ENCODE measurements around the gene RIOX2. TPM values are rescaled to one million over a fixed set of nuclear protein-coding genes. Genes with fewer than 3 reads are reported as not detected.

Gene RIOX2
- total RNA-seq, 1 donor from 2014 or later, result 63.2 TPM

- intact Hi-C loops (cut with micrococcal nuclease), result no loop called here
- Mint-ChIP-seq H3K36me3 (ENCODE audit: low read depth) (no peaks in the 10 kb centered on the region), H3K27me3 (ENCODE audit: low read depth) (peaks cover 2% of the 10 kb centered on the region), H3K4me3 (ENCODE audit: low read depth) (no peak overlapping the region), H3K4me1 (ENCODE audit: low read depth) (peaks cover 35% of the 10 kb centered on the region), H3K27ac (no peak overlapping the region), H3K9me3 (no peaks in the 10 kb centered on the region)
- DNase-seq (ENCODE audit: low spot score), result no peak
Observed at GRCh38 chr3:98002717-98003116, 30.5 kb upstream of the RIOX2 start.

GRCh38 chr3:97999994-98000393 lies 27.8 kb upstream of the RIOX2 start:
- intact Hi-C loops (cut with micrococcal nuclease), result no loop called here
- H3K36me3 Mint-ChIP-seq (ENCODE audit: low read depth), result no peaks in the 10 kb centered on the region
- no peak overlapping the region for H3K4me3 Mint-ChIP-seq (ENCODE audit: low read depth)
- H3K9me3 Mint-ChIP-seq, result no peaks in the 10 kb centered on the region
- no peak overlapping the region for H3K27ac Mint-ChIP-seq
- peaks cover 2% of the 10 kb centered on the region for H3K27me3 Mint-ChIP-seq (ENCODE audit: low read depth)
- no peak for DNase-seq (ENCODE audit: low spot score)
- H3K4me1 Mint-ChIP-seq (ENCODE audit: low read depth), result peaks cover 20% of the 10 kb centered on the region

GRCh38 chr3:97999103-97999502 lies 26.9 kb upstream of the RIOX2 start:
- H3K27ac Mint-ChIP-seq, result no peak overlapping the region
- peaks cover 3% of the 10 kb centered on the region for H3K27me3 Mint-ChIP-seq (ENCODE audit: low read depth)
- H3K4me3 Mint-ChIP-seq (ENCODE audit: low read depth), result no peak overlapping the region
- no peak for DNase-seq (ENCODE audit: low spot score)
- H3K9me3 Mint-ChIP-seq, result no peaks in the 10 kb centered on the region
- no peaks in the 10 kb centered on the region for H3K36me3 Mint-ChIP-seq (ENCODE audit: low read depth)
- peaks cover 13% of the 10 kb centered on the region for H3K4me1 Mint-ChIP-seq (ENCODE audit: low read depth)
- intact Hi-C loops (cut with micrococcal nuclease), result no loop called here

- no peak for DNase-seq (ENCODE audit: low spot score)
- Mint-ChIP-seq H3K27ac (no peak overlapping the region), H3K27me3 (ENCODE audit: low read depth) (peaks cover 8% of the 10 kb centered on the region), H3K4me3 (ENCODE audit: low read depth) (no peak overlapping the region), H3K4me1 (ENCODE audit: low read depth) (peaks cover 9% of the 10 kb centered on the region), H3K36me3 (ENCODE audit: low read depth) (no peaks in the 10 kb centered on the region), H3K9me3 (no peaks in the 10 kb centered on the region)
- intact Hi-C loops (cut with micrococcal nuclease), result no loop called here
Observed at GRCh38 chr3:97996988-97997387, 24.8 kb upstream of the RIOX2 start.

- Mint-ChIP-seq H3K4me1 (ENCODE audit: low read depth) (peaks cover 28% of the 10 kb centered on the region), H3K27me3 (ENCODE audit: low read depth) (peaks cover 6% of the 10 kb centered on the region), H3K4me3 (ENCODE audit: low read depth) (no peak overlapping the region), H3K9me3 (no peaks in the 10 kb centered on the region), H3K27ac (no peak overlapping the region), H3K36me3 (ENCODE audit: low read depth) (no peaks in the 10 kb centered on the region)
- intact Hi-C loops (cut with micrococcal nuclease), result no loop called here
- no peak for DNase-seq (ENCODE audit: low spot score)
Observed at GRCh38 chr3:97994328-97994945, 22.2 kb upstream of the RIOX2 start.

GRCh38 chr3:97993526-97993925 lies 21.3 kb upstream of the RIOX2 start:
- peaks cover 2% of the 10 kb centered on the region for H3K36me3 Mint-ChIP-seq (ENCODE audit: low read depth)

GRCh38 chr3:97992547-97993173 lies 20.4 kb upstream of the RIOX2 start:
- H3K9me3 Mint-ChIP-seq, result peaks cover 14% of the 10 kb centered on the region
- no peak overlapping the region for H3K27ac Mint-ChIP-seq
- no peak overlapping the region for H3K4me3 Mint-ChIP-seq (ENCODE audit: low read depth)

More at GRCh38 chr3:97993526-97993925, 21.3 kb upstream of the RIOX2 start:
- Mint-ChIP-seq H3K9me3 (peaks cover 5% of the 10 kb centered on the region), H3K4me3 (ENCODE audit: low read depth) (no peak overlapping the region), H3K4me1 (ENCODE audit: low read depth) (peaks cover 26% of the 10 kb centered on the region), H3K27me3 (ENCODE audit: low read depth) (peaks cover 6% of the 10 kb centered on the region), H3K27ac (no peak overlapping the region)
- DNase-seq (ENCODE audit: low spot score), result no peak
- intact Hi-C loops (cut with micrococcal nuclease), result no loop called here

GRCh38 chr3:97991293-97991682 lies 19.1 kb upstream of the RIOX2 start:
- Mint-ChIP-seq H3K4me1 (ENCODE audit: low read depth) (peaks cover 25% of the 10 kb centered on the region), H3K9me3 (peaks cover 15% of the 10 kb centered on the region), H3K36me3 (ENCODE audit: low read depth) (peaks cover 9% of the 10 kb centered on the region), H3K4me3 (ENCODE audit: low read depth) (peak overlapping the region; percentile 51), H3K27ac (no peak overlapping the region), H3K27me3 (ENCODE audit: low read depth) (peaks cover 6% of the 10 kb centered on the region)
- intact Hi-C loops (cut with micrococcal nuclease), result loop anchor here (2.0 kb wide), 1 partner anchor 18 kb away; the partner anchor contains the start of gene RIOX2
- DNase-seq (ENCODE audit: low spot score), result no peak

More at GRCh38 chr3:97992547-97993173, 20.4 kb upstream of the RIOX2 start:
- intact Hi-C loops (cut with micrococcal nuclease), result no loop called here
- H3K4me1 Mint-ChIP-seq (ENCODE audit: low read depth), result peaks cover 28% of the 10 kb centered on the region
- H3K27me3 Mint-ChIP-seq (ENCODE audit: low read depth), result peaks cover 6% of the 10 kb centered on the region
- no peak for DNase-seq (ENCODE audit: low spot score)
- H3K36me3 Mint-ChIP-seq (ENCODE audit: low read depth), result peaks cover 9% of the 10 kb centered on the region

- Mint-ChIP-seq H3K27ac (no peak overlapping the region), H3K4me3 (ENCODE audit: low read depth) (peak overlapping the region; percentile 51), H3K27me3 (ENCODE audit: low read depth) (peaks cover 6% of the 10 kb centered on the region), H3K36me3 (ENCODE audit: low read depth) (peaks cover 9% of the 10 kb centered on the region), H3K4me1 (ENCODE audit: low read depth) (peaks cover 25% of the 10 kb centered on the region), H3K9me3 (peaks cover 15% of the 10 kb centered on the region)
- DNase-seq (ENCODE audit: low spot score), result no peak
- intact Hi-C loops (cut with micrococcal nuclease), result loop anchor here (1.0 to 2.0 kb wide), 2 partner anchors 8 to 18 kb away; partner anchors contain the start of gene RIOX2
Observed at GRCh38 chr3:97990624-97991292, 18.5 kb upstream of the RIOX2 start.

- no peak for DNase-seq (ENCODE audit: low spot score)
- peaks cover 25% of the 10 kb centered on the region for H3K4me1 Mint-ChIP-seq (ENCODE audit: low read depth)
- peaks cover 4% of the 10 kb centered on the region for H3K27me3 Mint-ChIP-seq (ENCODE audit: low read depth)
- intact Hi-C loops (cut with micrococcal nuclease), result no loop called here
- H3K4me3 Mint-ChIP-seq (ENCODE audit: low read depth), result no peak overlapping the region
- peak overlapping the region; percentile 1 for H3K27ac Mint-ChIP-seq
- H3K9me3 Mint-ChIP-seq, result peaks cover 15% of the 10 kb centered on the region
- H3K36me3 Mint-ChIP-seq (ENCODE audit: low read depth), result peaks cover 9% of the 10 kb centered on the region
Observed at GRCh38 chr3:97988784-97989568, 16.7 kb upstream of the RIOX2 start.

- DNase-seq (ENCODE audit: low spot score), result no peak
- H3K4me1 Mint-ChIP-seq (ENCODE audit: low read depth), result peaks cover 33% of the 10 kb centered on the region
- H3K27me3 Mint-ChIP-seq (ENCODE audit: low read depth), result no peaks in the 10 kb centered on the region
- no peak overlapping the region for H3K4me3 Mint-ChIP-seq (ENCODE audit: low read depth)
- no peak overlapping the region for H3K27ac Mint-ChIP-seq
- H3K36me3 Mint-ChIP-seq (ENCODE audit: low read depth), result peaks cover 9% of the 10 kb centered on the region
- peaks cover 15% of the 10 kb centered on the region for H3K9me3 Mint-ChIP-seq
- intact Hi-C loops (cut with micrococcal nuclease), result no loop called here
Observed at GRCh38 chr3:97987306-97987705, 15.1 kb upstream of the RIOX2 start.

- H3K27me3 Mint-ChIP-seq (ENCODE audit: low read depth), result no peaks in the 10 kb centered on the region
- no peak overlapping the region for H3K4me3 Mint-ChIP-seq (ENCODE audit: low read depth)
- DNase-seq (ENCODE audit: low spot score), result no peak
- H3K27ac Mint-ChIP-seq, result no peak overlapping the region
- H3K36me3 Mint-ChIP-seq (ENCODE audit: low read depth), result peaks cover 13% of the 10 kb centered on the region
- H3K9me3 Mint-ChIP-seq, result peaks cover 14% of the 10 kb centered on the region
- intact Hi-C loops (cut with micrococcal nuclease), result loop anchor here (2.0 to 5.0 kb wide), 3 partner anchors 39 to 573 kb away; no protein-coding TSS in a partner anchor
- H3K4me1 Mint-ChIP-seq (ENCODE audit: low read depth), result peaks cover 29% of the 10 kb centered on the region
Observed at GRCh38 chr3:97983933-97984491, 11.8 kb upstream of the RIOX2 start.

All from activated T-helper 2 cell treated with anti-CD3 and anti-CD28 coated beads, Interferon-gamma antibody, Interleukin-2, Interleukin-4, amounts not matched to agents 10 μg/mL and 5 μg/mL and 100 μg/mL, durations not matched to agents 14 hours and 24 hours and 36 hours (primary cell).